GM21723 (cell line): ENCODE data around the gene PCP2.

ENCODE experiments used
- ATAC-seq: cut with Tn5 transposase; IDR thresholded peaks from one replicate; pipeline ENCODE4 v1.9.1; 2021; ENCODE audit warnings: mild to moderate bottlenecking, moderate library complexity; ENCODE audit not compliant: unreplicated experiment

Gene PCP2

DNA sequence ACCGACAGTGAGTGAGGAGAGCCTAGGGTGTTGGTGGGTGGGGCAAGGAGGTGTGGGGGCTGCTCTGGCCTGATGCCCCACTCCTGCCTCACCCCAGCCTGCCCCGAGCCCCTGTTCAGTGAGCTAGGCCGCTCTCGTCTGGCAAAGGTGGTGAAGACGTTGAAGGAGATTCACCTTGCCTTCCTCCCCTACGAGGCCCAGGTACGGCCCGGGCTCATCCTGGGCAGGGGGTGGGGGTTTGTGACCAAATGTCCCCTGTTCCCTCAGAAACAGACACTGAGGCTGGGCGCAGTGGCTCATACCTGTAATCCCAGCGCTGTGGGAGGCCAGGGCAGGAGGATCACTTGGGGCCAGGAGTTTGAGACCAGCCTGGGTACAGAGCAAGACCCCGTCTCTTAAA lies 7.3 kb upstream of the PCP2 start:
- no peak for ATAC-seq

DNA sequence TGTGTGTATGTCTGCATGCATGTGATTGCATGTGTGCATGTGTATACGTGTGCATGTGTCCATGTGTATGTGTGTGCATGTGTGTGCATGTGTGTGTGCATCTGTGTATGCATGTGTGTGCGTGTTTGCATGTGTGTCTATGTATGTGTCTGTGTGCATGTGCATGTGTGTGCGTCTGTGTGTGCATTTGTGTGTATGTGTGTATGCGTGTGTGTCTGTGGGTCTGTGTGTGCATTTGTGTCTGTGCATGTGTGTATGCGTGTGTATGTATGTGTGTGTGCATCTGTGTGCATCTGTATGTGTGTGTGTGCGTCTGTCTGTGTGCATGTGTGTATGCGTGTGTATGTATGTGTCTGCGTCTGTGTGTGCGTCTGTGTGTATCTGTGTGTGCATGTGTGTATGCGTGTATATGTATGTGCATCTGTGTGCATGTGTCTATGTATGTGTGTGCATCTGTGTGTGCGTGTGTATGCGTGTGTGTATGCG lies 6.4 kb upstream of the PCP2 start:
- no peak for ATAC-seq

DNA sequence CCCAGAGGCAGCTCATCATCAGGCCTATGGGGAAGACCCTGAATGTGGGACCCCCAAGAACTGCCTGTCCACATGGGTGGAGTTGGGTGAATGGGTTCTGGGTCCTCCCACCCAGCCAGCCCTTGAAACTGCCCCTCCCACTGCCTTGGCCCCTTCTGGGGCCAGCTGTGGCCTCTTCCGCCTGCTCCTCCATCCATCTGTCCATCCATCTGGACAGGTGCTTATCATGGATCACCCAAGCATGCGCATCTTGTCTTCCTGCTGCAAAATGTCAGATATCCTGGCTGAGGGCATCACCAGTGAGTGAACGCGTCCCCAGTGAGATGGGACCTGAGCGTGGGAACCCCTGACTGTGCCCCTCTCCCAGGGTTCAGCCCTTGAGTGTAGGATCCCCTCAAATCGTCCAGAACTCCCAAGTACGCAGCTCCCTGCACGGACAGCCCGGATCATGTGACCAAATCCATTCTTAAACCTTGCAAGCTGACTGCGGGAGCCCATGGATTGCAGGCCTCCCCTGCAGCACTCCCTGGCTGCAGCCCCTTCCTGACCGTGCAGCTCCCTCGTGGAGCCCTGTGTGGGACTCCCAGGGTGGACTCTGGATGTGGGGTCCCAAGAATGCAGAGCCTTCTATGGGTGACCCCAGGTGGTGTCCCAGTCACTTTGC lies 5.4 kb upstream of the PCP2 start:
- ATAC-seq: no peak

GRCh38 chr19:7637374-7638256 lies 4.1 kb upstream of the PCP2 start:
- no peak for ATAC-seq

DNA sequence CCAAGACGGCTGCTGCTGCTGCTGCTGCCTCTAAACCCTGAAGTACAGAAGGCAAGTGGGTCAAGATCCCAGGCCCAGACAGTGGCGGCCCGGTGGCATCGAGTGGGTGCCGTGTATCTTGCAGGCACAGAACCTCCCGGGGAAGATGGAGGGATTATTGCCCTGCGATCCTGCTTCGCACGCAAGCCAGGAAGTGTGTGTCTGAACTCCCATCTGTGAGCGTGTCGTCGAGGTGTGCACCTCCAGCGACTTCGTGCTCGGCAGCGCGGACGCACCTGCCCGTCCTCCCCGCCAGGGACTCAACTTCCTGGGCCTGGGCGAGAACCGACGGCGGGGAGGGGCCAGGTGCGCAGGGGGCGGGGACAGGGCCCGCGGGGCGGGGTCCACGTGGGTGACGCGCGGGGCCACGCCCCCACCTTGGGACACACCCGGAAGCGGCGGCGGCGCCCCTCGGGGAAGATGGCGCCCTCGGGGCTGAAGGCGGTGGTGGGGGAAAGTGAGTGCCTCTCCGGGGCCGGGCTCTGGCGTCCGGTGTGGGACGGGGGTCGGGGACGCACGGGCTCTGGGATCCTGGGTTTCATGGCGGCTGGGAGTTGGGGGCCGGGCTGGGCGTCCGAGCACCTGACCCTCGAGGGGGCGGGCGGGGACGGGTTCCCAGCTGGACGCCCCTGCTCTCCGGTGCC lies 3.3 kb upstream of the PCP2 start, which contains the start of gene STXBP2:
STXBP2 (plus strand) TSS at position 420 of the 683 bp plus-strand sequence; CDS start at position 460, 40 bp downstream.
- ATAC-seq: peak; percentile 69

- ATAC-seq: no peak
These were observed 2.8 kb upstream of the PCP2 start for GRCh38 chr19:7636317-7636690.

- ATAC-seq: no peak
These were observed 2.2 kb upstream of the PCP2 start for GRCh38 chr19:7635670-7636069.

GRCh38 chr19:7632340-7633203 lies 947 bp downstream of the PCP2 start:
- no peak for ATAC-seq

DNA sequence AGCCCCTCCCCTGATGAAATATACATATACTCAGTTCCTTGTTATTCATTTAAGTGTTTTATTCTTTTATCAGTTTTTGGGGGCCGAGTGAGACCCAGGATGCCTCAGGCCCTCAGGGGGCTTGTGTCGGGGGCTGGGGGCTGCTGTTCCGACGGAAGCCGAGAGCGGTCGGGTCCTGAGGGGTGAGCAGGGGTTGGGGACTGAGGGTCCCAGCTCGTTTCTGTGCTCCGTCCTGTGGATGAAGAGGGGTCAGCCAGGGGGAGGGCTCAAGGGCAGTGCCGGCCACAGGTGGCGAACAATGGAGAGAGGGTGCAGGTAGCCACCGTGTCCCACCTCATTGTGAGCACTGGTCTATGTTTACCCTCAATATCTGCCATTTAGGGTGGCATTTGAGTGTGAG lies 1.9 kb downstream of the PCP2 start:
- no peak for ATAC-seq

DNA sequence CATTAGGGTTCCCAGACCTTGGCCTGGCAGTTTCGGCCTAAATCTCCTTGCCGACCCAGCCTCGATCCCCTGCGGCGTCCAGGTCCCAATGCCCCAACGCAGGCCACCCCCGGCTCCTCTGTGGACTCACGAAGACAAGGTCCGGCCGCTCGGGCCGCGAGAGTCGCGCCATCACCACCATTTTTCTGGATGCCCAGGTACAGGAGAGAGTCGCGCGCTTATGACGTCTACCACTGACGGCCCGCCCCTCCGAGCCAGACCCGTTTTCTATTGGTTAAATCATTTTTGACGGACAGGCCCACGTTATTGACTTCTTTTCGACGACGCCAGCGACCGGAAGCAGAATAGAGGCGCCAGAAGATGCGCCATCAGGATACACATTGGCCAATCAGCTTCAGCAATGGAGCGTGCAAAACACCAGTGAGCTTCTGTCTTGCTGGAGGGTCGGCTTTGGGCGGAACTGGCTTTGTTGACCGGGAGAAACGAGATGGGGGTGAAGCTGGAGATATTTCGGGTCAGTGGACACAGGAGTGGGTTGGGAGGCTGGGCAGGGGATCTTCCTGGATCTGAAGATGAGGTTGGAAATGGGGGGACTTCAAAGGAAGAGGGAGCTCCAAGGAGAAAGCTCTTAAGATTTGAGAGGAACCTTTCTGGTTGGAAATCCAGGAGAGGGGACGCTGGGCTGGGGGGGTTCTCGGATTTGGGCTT lies 4.0 kb downstream of the PCP2 start, which contains the start of the genes PET100 and XAB2:
PET100 (plus strand) TSS at position 447 of the 708 bp plus-strand sequence; CDS start at position 488, 41 bp downstream.
XAB2 (minus strand) TSS at position 199 of the 708 bp plus-strand sequence; CDS start at position 181, 18 bp downstream.
- peak; percentile 80 for ATAC-seq

GRCh38 chr19:7628589-7629311 lies 4.8 kb downstream of the PCP2 start:
- no peak for ATAC-seq

GRCh38 chr19:7627166-7627565 lies 6.4 kb downstream of the PCP2 start:
- ATAC-seq: no peak

- no peak for ATAC-seq
These were observed 7.7 kb downstream of the PCP2 start for GRCh38 chr19:7625763-7626372.

DNA sequence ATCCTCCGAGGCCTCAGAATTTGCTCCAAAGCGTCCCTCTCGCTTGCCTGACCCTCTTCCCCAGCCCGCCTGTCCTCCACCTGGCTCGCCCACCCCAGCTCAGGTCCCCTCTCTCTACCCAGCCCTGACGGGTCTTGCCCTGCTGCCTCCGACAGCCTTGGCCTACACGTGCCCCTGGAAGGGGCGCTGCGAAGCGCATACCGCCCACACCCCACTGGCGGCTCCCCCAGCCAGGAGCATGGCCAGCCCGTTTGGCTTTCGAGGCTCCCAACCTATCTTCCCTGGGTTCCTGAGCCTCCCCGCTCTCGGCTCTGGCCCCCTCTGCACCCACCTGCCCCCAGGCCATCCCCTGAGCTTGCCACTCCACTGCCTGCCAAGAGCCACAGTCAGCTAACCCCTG lies 8.7 kb downstream of the PCP2 start:
- no peak for ATAC-seq

- ATAC-seq: no peak
These were observed 9.6 kb downstream of the PCP2 start for GRCh38 chr19:7623725-7624603.

GRCh38 chr19:7622933-7623685 lies 10.4 kb downstream of the PCP2 start:
- no peak for ATAC-seq
